ENCODE data around the gene PLEKHG3.

PLEKHG3 gene

GRCh38 chr14:64673316-64673715 is 30.9 kb upstream of the PLEKHG3 start:
- no peak for DNase-seq (ENCODE audit: low spot score)
- TF ChIP-seq CTCF (IDR thresholded peaks at IDR 0.05; ENCODE audit: extremely low read depth, missing control alignments), result no peak

GRCh38 chr14:64673748-64674147 is 30.5 kb upstream of the PLEKHG3 start:
- TF ChIP-seq CTCF (IDR thresholded peaks at IDR 0.05; ENCODE audit: extremely low read depth, missing control alignments), result no peak
- no peak for DNase-seq (ENCODE audit: low spot score)

GRCh38 chr14:64674829-64675228 is 29.4 kb upstream of the PLEKHG3 start:
- no peak for DNase-seq (ENCODE audit: low spot score)
- TF ChIP-seq CTCF (IDR thresholded peaks at IDR 0.05; ENCODE audit: extremely low read depth, missing control alignments), result no peak

GRCh38 chr14:64675312-64675711 is 28.9 kb upstream of the PLEKHG3 start:
- no peak for TF ChIP-seq CTCF (IDR thresholded peaks at IDR 0.05; ENCODE audit: extremely low read depth, missing control alignments)

GRCh38 chr14:64676410-64677008 is 27.7 kb upstream of the PLEKHG3 start:
- DNase-seq (ENCODE audit: low spot score), result no peak
- TF ChIP-seq CTCF (IDR thresholded peaks at IDR 0.05; ENCODE audit: extremely low read depth, missing control alignments), result no peak

More at GRCh38 chr14:64675312-64675711, 28.9 kb upstream of the PLEKHG3 start:
- DNase-seq (ENCODE audit: low spot score), result no peak

GRCh38 chr14:64680013-64680713 is 24.1 kb upstream of the PLEKHG3 start:
- DNase-seq (ENCODE audit: low spot score), result no peak
- TF ChIP-seq CTCF (IDR thresholded peaks at IDR 0.05; ENCODE audit: extremely low read depth, missing control alignments), result no peak

- TF ChIP-seq CTCF (IDR thresholded peaks at IDR 0.05; ENCODE audit: extremely low read depth, missing control alignments), result no peak
- DNase-seq (ENCODE audit: low spot score), result no peak
Observed at GRCh38 chr14:64680714-64681065, 23.5 kb upstream of the PLEKHG3 start.
